HG03521 (cell line): ENCODE data around the gene BCL2L12.
"Not testable (repeated sequence)": the region's sequence is repeated elsewhere in the genome, so short reads cannot be mapped to it uniquely, and the experiment has no call there.

ENCODE experiments used
- ATAC-seq: cut with Tn5 transposase; IDR thresholded peaks from one replicate; pipeline ENCODE4 v1.9.1; 2021; ENCODE audit warnings: mild to moderate bottlenecking, moderate library complexity; ENCODE audit not compliant: unreplicated experiment

Gene BCL2L12

GRCh38 chr19:49704888-49705642 lies 39.3 kb downstream of the BCL2L12 start:
- no peak for ATAC-seq

GRCh38 chr19:49705919-49706318 lies 40.2 kb downstream of the BCL2L12 start:
- no peak for ATAC-seq

- ATAC-seq = no peak
Measured at GRCh38 chr19:49710372-49710951, 44.7 kb downstream of the BCL2L12 start.

GRCh38 chr19:49712397-49712859 lies 46.7 kb downstream of the BCL2L12 start:
- ATAC-seq = no peak

- ATAC-seq = no peak
Measured at GRCh38 chr19:49713236-49713845, 47.6 kb downstream of the BCL2L12 start.

- no peak for ATAC-seq
Measured at GRCh38 chr19:49716154-49716553, 50.4 kb downstream of the BCL2L12 start.

GRCh38 chr19:49718511-49718910 lies 52.8 kb downstream of the BCL2L12 start:
- no peak for ATAC-seq

- no peak for ATAC-seq
Measured at GRCh38 chr19:49718991-49719390, 53.3 kb downstream of the BCL2L12 start.

- not testable (repeated sequence) for ATAC-seq
Measured at GRCh38 chr19:49719420-49719819, 53.7 kb downstream of the BCL2L12 start.
